Measurements from ENCODE around the gene TTBK1. TPM values are rescaled to one million over a fixed set of nuclear protein-coding genes. Genes with fewer than 3 reads are reported as not detected.

Gene TTBK1
- polyA plus RNA-seq, 1 donor from 2014 or later: 4.2 TPM

DNA sequence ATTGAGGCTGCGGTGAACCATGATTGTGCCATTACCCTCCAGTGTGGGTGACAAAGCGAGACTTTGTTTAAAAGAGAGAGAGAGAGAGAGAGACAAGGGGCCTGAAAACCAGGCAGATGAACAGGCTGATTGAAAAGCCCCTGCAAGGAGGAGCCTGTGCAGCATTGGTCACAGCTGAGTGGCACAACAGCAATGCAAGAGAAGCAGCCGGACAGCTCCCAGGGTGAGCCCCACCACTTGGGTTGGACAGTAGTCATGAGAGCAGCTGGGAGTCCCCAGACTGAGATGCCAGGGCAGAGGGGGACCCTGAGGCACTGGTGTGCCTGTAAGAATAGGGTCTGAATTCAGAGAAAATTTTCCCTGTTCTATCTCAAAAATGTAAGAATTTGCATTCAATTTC lies 24.2 kb upstream of the TTBK1 start:
- H3K9ac ChIP-seq (ENCODE audit: low read length): no peak overlapping the region
- no peak overlapping the region for H3K27ac ChIP-seq (ENCODE audit: low read length)

DNA sequence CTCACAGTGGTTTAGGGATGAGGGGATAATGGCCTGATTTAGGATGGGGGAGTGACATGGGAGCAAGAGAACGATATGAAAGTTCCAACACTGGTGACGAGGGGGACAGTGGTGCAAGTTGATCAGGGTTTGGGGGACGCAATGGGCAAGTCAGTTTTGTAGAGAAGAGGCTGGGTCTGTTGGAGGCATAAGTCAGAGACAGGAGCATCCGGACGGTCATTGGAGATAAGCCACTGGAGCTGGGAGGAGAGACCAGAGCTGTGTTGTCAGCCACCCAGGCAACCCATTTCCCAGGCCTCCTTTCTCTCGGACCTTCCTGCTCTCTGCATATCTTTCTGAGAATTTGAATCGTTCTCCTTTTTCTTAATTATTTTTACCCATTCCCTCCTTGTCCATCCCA lies 23.5 kb upstream of the TTBK1 start:
- Histone ChIP-seq H4K20me1 (ENCODE audit: insufficient read depth) (no peaks in the 10 kb centered on the region), H3K36me3 (ENCODE audit: insufficient read depth, low read length) (no peaks in the 10 kb centered on the region), H3K4me3 (ENCODE audit: low read length) (no peak overlapping the region), H3F3A (ENCODE audit: insufficient read depth, low read length, poor library complexity, severe bottlenecking) (no peaks in the 10 kb centered on the region), H3K79me2 (replicated peaks; ENCODE audit: insufficient read depth, low read length) (no peaks in the 10 kb centered on the region), H3K9me3 (ENCODE audit: low read length) (no peaks in the 10 kb centered on the region), H3K9ac (ENCODE audit: low read length) (no peak overlapping the region), H3K4me2 (ENCODE audit: low read length) (no peak overlapping the region), H2AFZ (ENCODE audit: low read depth, low read length) (no peak overlapping the region), H3K9me2 (ENCODE audit: insufficient read depth, low read length) (no peaks in the 10 kb centered on the region), H3K27me3 (ENCODE audit: insufficient read depth, low read depth, low read length) (no peaks in the 10 kb centered on the region), H3K27ac (ENCODE audit: low read length) (no peak overlapping the region)
- TF ChIP-seq SMC3 (conservative IDR thresholded peaks at IDR 0.05; ENCODE audit: poor library complexity) (no peak), EZH2 (IDR thresholded peaks at IDR 0.05; ENCODE audit: borderline replicate concordance, insufficient read depth, low read length, poor library complexity, severe bottlenecking) (no peak), CTCF (IDR thresholded peaks at IDR 0.05; ENCODE audit: poor library complexity, severe bottlenecking) (no peak), EP300 (conservative IDR thresholded peaks at IDR 0.05; ENCODE audit: poor library complexity, severe bottlenecking) (no peak), MXI1 (conservative IDR thresholded peaks at IDR 0.05; ENCODE audit: poor library complexity, severe bottlenecking) (no peak), POLR2AphosphoS5 (IDR thresholded peaks at IDR 0.05) (no peak), RAD21 (conservative IDR thresholded peaks at IDR 0.05) (no peak), TAF1 (IDR thresholded peaks at IDR 0.05; ENCODE audit: low read depth) (no peak)
- TF ChIP-seq, protein P1, sequence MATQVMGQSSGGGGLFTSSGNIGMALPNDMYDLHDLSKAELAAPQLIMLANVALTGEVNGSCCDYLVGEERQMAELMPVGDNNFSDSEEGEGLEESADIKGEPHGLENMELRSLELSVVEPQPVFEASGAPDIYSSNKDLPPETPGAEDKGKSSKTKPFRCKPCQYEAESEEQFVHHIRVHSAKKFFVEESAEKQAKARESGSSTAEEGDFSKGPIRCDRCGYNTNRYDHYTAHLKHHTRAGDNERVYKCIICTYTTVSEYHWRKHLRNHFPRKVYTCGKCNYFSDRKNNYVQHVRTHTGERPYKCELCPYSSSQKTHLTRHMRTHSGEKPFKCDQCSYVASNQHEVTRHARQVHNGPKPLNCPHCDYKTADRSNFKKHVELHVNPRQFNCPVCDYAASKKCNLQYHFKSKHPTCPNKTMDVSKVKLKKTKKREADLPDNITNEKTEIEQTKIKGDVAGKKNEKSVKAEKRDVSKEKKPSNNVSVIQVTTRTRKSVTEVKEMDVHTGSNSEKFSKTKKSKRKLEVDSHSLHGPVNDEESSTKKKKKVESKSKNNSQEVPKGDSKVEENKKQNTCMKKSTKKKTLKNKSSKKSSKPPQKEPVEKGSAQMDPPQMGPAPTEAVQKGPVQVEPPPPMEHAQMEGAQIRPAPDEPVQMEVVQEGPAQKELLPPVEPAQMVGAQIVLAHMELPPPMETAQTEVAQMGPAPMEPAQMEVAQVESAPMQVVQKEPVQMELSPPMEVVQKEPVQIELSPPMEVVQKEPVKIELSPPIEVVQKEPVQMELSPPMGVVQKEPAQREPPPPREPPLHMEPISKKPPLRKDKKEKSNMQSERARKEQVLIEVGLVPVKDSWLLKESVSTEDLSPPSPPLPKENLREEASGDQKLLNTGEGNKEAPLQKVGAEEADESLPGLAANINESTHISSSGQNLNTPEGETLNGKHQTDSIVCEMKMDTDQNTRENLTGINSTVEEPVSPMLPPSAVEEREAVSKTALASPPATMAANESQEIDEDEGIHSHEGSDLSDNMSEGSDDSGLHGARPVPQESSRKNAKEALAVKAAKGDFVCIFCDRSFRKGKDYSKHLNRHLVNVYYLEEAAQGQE (IDR thresholded peaks at IDR 0.05; ENCODE audit: borderline replicate concordance): no peak

More for the DNA sequence above, 24.2 kb upstream of the TTBK1 start:
- Histone ChIP-seq H3K27me3 (ENCODE audit: insufficient read depth, low read depth, low read length) (no peaks in the 10 kb centered on the region), H3K9me3 (ENCODE audit: low read length) (no peaks in the 10 kb centered on the region), H3F3A (ENCODE audit: insufficient read depth, low read length, poor library complexity, severe bottlenecking) (no peaks in the 10 kb centered on the region), H3K36me3 (ENCODE audit: insufficient read depth, low read length) (no peaks in the 10 kb centered on the region), H4K20me1 (ENCODE audit: insufficient read depth) (no peaks in the 10 kb centered on the region), H3K4me3 (ENCODE audit: low read length) (no peak overlapping the region), H3K79me2 (replicated peaks; ENCODE audit: insufficient read depth, low read length) (no peaks in the 10 kb centered on the region), H3K9me2 (ENCODE audit: insufficient read depth, low read length) (no peaks in the 10 kb centered on the region), H3K4me2 (ENCODE audit: low read length) (no peak overlapping the region), H2AFZ (ENCODE audit: low read depth, low read length) (no peak overlapping the region)
- TF ChIP-seq EZH2 (IDR thresholded peaks at IDR 0.05; ENCODE audit: borderline replicate concordance, insufficient read depth, low read length, poor library complexity, severe bottlenecking) (no peak), RAD21 (conservative IDR thresholded peaks at IDR 0.05) (no peak), TAF1 (IDR thresholded peaks at IDR 0.05; ENCODE audit: low read depth) (no peak), MXI1 (conservative IDR thresholded peaks at IDR 0.05; ENCODE audit: poor library complexity, severe bottlenecking) (no peak)
- TF ChIP-seq, protein P1 (IDR thresholded peaks at IDR 0.05; ENCODE audit: borderline replicate concordance): no peak

Data from neural cell (in vitro differentiated cells).